Glutamatergic neuron (in vitro differentiated cells): ENCODE data around the gene ME3. TPM values are rescaled to one million over a fixed set of nuclear protein-coding genes. Genes with fewer than 3 reads are reported as not detected.

Experiments
- DNase-seq: peaks from one replicate; pipeline ENCODE4 v3.0.0; 2022
- H3K27ac Mint-ChIP-seq: one replicate; pipeline ENCODE4 v1.8.0; 2020; ENCODE audit warnings: mild to moderate bottlenecking, mixed read lengths, inconsistent platforms; ENCODE audit not compliant: unreplicated experiment
- H3K27me3 Mint-ChIP-seq: one replicate; pipeline ENCODE4 v1.8.0; 2020; ENCODE audit warnings: mild to moderate bottlenecking, moderate library complexity, mixed read lengths, inconsistent platforms; ENCODE audit not compliant: unreplicated experiment
- H3K36me3 Mint-ChIP-seq: one replicate; pipeline ENCODE4 v1.8.0; 2020; ENCODE audit warnings: mild to moderate bottlenecking, mixed read lengths, inconsistent platforms; ENCODE audit not compliant: unreplicated experiment
- H3K4me1 Mint-ChIP-seq: one replicate; pipeline ENCODE4 v1.8.0; 2020; ENCODE audit warnings: mild to moderate bottlenecking, low read depth, mixed read lengths, inconsistent platforms; ENCODE audit not compliant: unreplicated experiment
- H3K4me3 Mint-ChIP-seq: one replicate; pipeline ENCODE4 v1.8.0; 2020; ENCODE audit warnings: mild to moderate bottlenecking, mixed read lengths, inconsistent platforms; ENCODE audit not compliant: unreplicated experiment
- H3K9me3 Mint-ChIP-seq: one replicate; pipeline ENCODE4 v1.8.0; 2020; ENCODE audit warnings: mild to moderate bottlenecking, moderate library complexity, mixed read lengths, inconsistent platforms; ENCODE audit not compliant: unreplicated experiment
- CTCF ChIP-seq: fragments of 200-600 bp; sonication (generic); IDR thresholded peaks from one replicate; pipeline ENCODE4 v1.5.0; 2021; ENCODE audit not compliant: partially characterized antibody, unreplicated experiment
- total RNA-seq: library from RNA; stranded (reverse); fragmentation: NEBNext Ultra II Directional; extraction: Animal tissue kit (Norgen Biotek cat#: 25700); gene quantifications from one replicate; pipeline ENCODE4 v1.2.1, GENCODE V29; 2021; ENCODE audit not compliant: unreplicated experiment

The ME3 gene
- total RNA-seq, 1 donor from 2014 or later, result 12.4 TPM

- Mint-ChIP-seq H3K27me3 (no peaks in the 10 kb centered on the region), H3K36me3 (no peaks in the 10 kb centered on the region), H3K9me3 (no peaks in the 10 kb centered on the region), H3K4me1 (no peaks in the 10 kb centered on the region), H3K27ac (no peak overlapping the region), H3K4me3 (no peak overlapping the region)
- DNase-seq, result no peak
- TF ChIP-seq CTCF, result no peak
These were observed 83.8 kb downstream of the ME3 start for GRCh38 chr11:86588566-86589090.

- Mint-ChIP-seq H3K27me3 (no peaks in the 10 kb centered on the region), H3K4me3 (no peak overlapping the region), H3K4me1 (no peaks in the 10 kb centered on the region), H3K36me3 (no peaks in the 10 kb centered on the region), H3K9me3 (no peaks in the 10 kb centered on the region), H3K27ac (no peak overlapping the region)
- TF ChIP-seq CTCF, result no peak
- DNase-seq, result no peak
These were observed 84.9 kb downstream of the ME3 start for GRCh38 chr11:86587264-86588193.

- Mint-ChIP-seq H3K27me3 (no peaks in the 10 kb centered on the region), H3K36me3 (no peaks in the 10 kb centered on the region), H3K9me3 (no peaks in the 10 kb centered on the region), H3K27ac (no peak overlapping the region), H3K4me3 (no peak overlapping the region), H3K4me1 (no peaks in the 10 kb centered on the region)
- no peak for DNase-seq
- TF ChIP-seq CTCF, result no peak
These were observed 86.1 kb downstream of the ME3 start for GRCh38 chr11:86586307-86586706.

- Mint-ChIP-seq H3K36me3 (no peaks in the 10 kb centered on the region), H3K4me3 (no peak overlapping the region), H3K27ac (no peak overlapping the region), H3K4me1 (no peaks in the 10 kb centered on the region), H3K9me3 (no peaks in the 10 kb centered on the region), H3K27me3 (no peaks in the 10 kb centered on the region)
- no peak for TF ChIP-seq CTCF
- DNase-seq, result no peak
These were observed 89.5 kb downstream of the ME3 start for GRCh38 chr11:86582898-86583297.

- no peaks in the 10 kb centered on the region for H3K9me3 Mint-ChIP-seq
- no peaks in the 10 kb centered on the region for H3K27me3 Mint-ChIP-seq
- no peak overlapping the region for H3K27ac Mint-ChIP-seq
- no peaks in the 10 kb centered on the region for H3K36me3 Mint-ChIP-seq
- TF ChIP-seq CTCF, result no peak
- DNase-seq, result no peak
- no peak overlapping the region for H3K4me3 Mint-ChIP-seq
- H3K4me1 Mint-ChIP-seq, result no peaks in the 10 kb centered on the region
These were observed 91.9 kb downstream of the ME3 start for GRCh38 chr11:86580535-86580934.
